Vagina (tissue), 2 donors: ENCODE data around the gene CXCR3. TPM values are rescaled to one million over a fixed set of nuclear protein-coding genes. Genes with fewer than 3 reads are reported as not detected.

Experiments used
- DNase-seq, 2 donors: peaks; one replicate each; pipeline ENCODE4 v3.0.0-alpha.2; 2017; ENCODE audit errors: extremely low spot score in 2 of 2
- H3K27ac ChIP-seq: fragments of 200-600 bp; sonication (generic); one replicate; pipeline ENCODE4 v1.5.1; 2019
- H3K27me3 ChIP-seq: fragments of 200-600 bp; sonication (generic); one replicate; pipeline ENCODE4 v1.5.1; 2019
- H3K36me3 ChIP-seq, 2 donors: fragments of 200-600 bp; sonication (generic); one replicate each; pipeline ENCODE4 v1.5.1; 2017 to 2019
- H3K4me1 ChIP-seq: fragments of 200-600 bp; sonication (generic); one replicate; pipeline ENCODE4 v1.5.1; 2019
- H3K4me3 ChIP-seq, 2 donors: fragments of 200-600 bp; sonication (generic); 1 replicate in 1 of 2; 2 replicates in 1 of 2; pipeline ENCODE4 v1.5.1; 2016 to 2019
- H3K9me3 ChIP-seq: fragments of 200-600 bp; sonication (generic); one replicate; pipeline ENCODE4 v1.5.1; 2019
- POLR2A ChIP-seq, 2 donors: fragments of 450-650 bp; IDR thresholded peaks; one replicate each; pipeline ENCODE4 v1.6.1; 2017; ENCODE audit warnings: antibody characterized with exemption in 2 of 2, mild to moderate bottlenecking in 2 of 2, moderate library complexity in 2 of 2
- POLR2AphosphoS5 ChIP-seq, 2 donors: sonication (generic); formaldehyde crosslinking; IDR thresholded peaks; one replicate each; pipeline ENCODE4 v1.9.0; 2017; ENCODE audit warnings: antibody characterized with exemption in 2 of 2, mild to moderate bottlenecking in 2 of 2, low read depth in 1 of 2; ENCODE audit not compliant: insufficient read depth in 1 of 2
- intact Hi-C: fragments of 100-400 bp; cut with DNase I; formaldehyde crosslinking; loops from one replicate; pipeline ENCODE4 v1.15.1; 2023
- total RNA-seq: library from RNA; depleted of rRNA; stranded (reverse); fragments of >200 nt; gene quantifications from one replicate; pipeline ENCODE4 v1.2.3, GENCODE V29; 2016
- TF ChIP-seq, protein P1 (sequence below), 3 experiments: fragments of 450-650 bp in 2 of 3; fragments of 200-600 bp in 1 of 3; sonication (generic) in 1 of 3; IDR thresholded peaks; one replicate each; pipeline ENCODE4 v1.5.1; 2017 to 2019; ENCODE audit warnings: antibody characterized with exemption in 3 of 3, mild to moderate bottlenecking in 2 of 3, moderate library complexity in 2 of 3

CXCR3 gene
- not detected for total RNA-seq

DNA sequence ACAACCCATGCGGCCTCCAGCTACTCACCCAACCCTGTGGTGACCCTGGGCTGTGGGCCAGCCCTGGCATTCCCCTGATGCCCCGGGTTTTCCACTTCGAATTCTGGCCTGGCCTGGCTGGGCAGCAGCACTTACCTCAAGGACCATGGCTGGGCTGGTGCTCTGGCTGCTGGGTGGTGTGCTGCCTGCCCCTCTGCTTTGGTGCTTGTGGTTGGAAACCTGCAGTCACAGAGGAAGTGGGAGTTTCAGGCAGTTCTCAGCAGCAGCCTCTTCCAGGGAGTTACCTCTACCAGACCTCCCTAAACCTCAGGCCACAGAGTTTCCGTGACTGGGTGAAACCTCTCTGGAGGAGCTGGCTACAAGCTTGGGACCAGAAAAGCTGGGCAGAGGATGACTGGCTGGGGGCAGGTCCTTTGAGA, at the start of gene CXCR3:
TSS of gene CXCR3 (minus strand) at position 209 of the 419 bp plus-strand sequence. CDS start at position 147, 62 bp downstream.
- no peak within 1 kb of the TSS for H3K4me3 ChIP-seq
- intact Hi-C loops, result no loop called here
- TF ChIP-seq POLR2A (IDR thresholded peaks at IDR 0.05), result no peak
- TF ChIP-seq, protein P1, sequence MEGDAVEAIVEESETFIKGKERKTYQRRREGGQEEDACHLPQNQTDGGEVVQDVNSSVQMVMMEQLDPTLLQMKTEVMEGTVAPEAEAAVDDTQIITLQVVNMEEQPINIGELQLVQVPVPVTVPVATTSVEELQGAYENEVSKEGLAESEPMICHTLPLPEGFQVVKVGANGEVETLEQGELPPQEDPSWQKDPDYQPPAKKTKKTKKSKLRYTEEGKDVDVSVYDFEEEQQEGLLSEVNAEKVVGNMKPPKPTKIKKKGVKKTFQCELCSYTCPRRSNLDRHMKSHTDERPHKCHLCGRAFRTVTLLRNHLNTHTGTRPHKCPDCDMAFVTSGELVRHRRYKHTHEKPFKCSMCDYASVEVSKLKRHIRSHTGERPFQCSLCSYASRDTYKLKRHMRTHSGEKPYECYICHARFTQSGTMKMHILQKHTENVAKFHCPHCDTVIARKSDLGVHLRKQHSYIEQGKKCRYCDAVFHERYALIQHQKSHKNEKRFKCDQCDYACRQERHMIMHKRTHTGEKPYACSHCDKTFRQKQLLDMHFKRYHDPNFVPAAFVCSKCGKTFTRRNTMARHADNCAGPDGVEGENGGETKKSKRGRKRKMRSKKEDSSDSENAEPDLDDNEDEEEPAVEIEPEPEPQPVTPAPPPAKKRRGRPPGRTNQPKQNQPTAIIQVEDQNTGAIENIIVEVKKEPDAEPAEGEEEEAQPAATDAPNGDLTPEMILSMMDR (IDR thresholded peaks at IDR 0.05), result no peak
- TF ChIP-seq POLR2AphosphoS5 (IDR thresholded peaks at IDR 0.05; ENCODE audit: insufficient read depth in 1 of 2, low read depth in 1 of 2), result no peak
- no peaks in the 10 kb centered on the region for H3K9me3 ChIP-seq
- no peaks in the 10 kb centered on the region for H3K27me3 ChIP-seq
- no peak for DNase-seq
- H3K27ac ChIP-seq, result no peak within 1 kb of the TSS
- H3K36me3 ChIP-seq, result peaks cover 0 to 6% of the 10 kb centered on the region in 2 donors
- peaks cover 19% of the 10 kb centered on the region for H3K4me1 ChIP-seq

DNA sequence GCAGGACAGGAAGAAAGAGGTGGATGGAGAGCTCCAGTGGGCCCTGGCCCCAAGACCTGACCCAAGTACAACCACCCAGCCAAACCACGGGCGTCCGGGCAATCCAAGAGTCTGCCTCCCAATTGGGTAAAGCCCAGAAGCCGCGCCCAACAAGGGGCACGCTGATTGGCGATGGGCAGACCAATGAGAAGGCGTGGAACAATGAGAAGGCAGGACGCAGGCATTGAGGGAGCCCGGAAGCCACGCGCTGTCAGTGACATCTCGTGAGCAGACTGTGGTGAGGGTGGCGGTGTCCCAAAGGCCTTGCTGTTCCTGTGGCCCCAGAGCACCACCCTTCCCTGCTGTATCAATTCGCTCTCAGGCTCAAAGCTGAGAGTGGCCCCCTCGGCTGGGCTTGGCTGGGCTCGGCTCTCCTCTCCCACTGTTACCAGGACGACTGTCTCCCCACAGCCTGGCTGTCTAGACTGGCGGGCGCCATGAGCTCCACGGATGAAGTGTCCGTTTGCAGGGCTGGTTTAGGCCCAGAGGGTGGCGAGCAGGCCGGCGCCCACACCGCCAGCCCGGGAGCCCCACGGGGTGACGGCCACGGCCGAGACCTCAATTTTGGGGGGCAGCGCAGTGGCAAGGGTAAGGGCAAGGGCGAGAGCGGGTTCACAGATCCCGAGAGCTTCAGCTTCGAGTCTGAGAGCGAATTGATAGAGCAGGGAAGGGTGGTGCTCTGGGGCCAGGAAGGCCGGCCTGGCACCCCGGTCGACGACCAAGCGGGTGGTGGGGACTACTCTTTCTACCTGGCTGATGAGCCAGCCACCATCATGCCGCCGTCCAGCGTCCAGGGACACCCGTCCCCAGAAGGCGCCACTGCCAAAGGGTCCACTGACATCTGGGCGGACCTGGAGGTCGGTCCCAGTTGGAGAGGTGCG, 49.3 kb upstream of the CXCR3 start, which contains the start of gene LOC101059915:
TSS of gene LOC101059915 (plus strand) at position 219 of the 920 bp plus-strand sequence.
- DNase-seq, result peak in 1 of 2 donors; percentile 58
- TF ChIP-seq POLR2AphosphoS5 (IDR thresholded peaks at IDR 0.05; ENCODE audit: insufficient read depth in 1 of 2, low read depth in 1 of 2), result no peak
- no peak for TF ChIP-seq POLR2A (IDR thresholded peaks at IDR 0.05)
- TF ChIP-seq, protein P1 (IDR thresholded peaks at IDR 0.05), result no peak
- Histone ChIP-seq H3K27me3 (no peaks in the 10 kb centered on the region), H3K36me3 (no peaks in the 10 kb centered on the region), H3K9me3 (no peaks in the 10 kb centered on the region), H3K4me3 (no peak within 1 kb of the TSS), H3K4me1 (no peaks in the 10 kb centered on the region), H3K27ac (no peak within 1 kb of the TSS)
- intact Hi-C loops, result no loop called here

DNA sequence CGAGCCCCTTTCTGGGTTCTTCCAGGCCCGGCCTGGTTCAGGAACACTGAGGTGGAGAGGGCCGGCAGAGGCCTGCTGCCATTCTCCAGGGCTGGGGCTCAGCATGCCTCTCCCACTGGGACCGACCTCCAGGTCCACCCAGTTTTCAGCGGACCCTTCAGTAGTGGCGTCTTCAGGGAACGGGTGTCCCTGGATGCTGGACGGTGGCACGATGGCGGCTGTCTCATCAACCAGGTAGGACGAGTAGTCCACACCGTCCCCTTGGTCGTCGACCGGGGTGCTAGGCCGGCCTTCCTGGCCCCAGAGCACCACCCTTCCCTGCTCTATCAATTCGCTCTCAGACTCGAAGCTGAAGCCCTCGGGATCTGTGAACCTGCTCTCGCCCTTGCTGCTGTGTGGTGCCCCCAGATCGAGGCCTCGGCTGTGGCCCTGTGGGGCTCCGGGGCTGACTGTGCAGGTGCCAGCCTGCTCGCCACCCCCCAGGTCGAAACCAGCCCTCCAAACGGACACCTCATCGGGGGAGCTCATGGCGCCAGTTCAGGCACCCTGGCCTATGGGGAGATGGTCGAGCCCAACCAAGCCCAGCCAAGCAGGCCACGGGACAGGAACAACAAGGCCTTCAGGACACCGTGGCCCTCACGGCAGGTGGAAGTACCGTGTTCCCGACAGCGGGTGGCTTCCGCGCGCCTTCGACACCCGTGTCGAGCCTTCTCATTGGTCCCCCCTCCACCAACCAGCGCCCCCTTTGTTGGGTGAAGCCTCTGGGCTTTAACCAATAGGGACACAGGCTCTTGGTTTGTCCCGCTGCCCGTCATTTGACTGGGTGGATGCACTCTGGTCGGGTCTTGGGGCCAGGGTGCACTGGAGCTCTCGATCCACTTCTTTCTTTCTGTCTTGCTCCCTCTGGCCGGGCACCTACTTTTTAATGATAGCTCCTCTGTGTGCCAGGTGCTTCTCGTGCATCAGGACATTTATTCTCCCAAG, 48.2 kb upstream of the CXCR3 start:
- intact Hi-C loops, result no loop called here
- H3K4me1 ChIP-seq, result no peaks in the 10 kb centered on the region

DNA sequence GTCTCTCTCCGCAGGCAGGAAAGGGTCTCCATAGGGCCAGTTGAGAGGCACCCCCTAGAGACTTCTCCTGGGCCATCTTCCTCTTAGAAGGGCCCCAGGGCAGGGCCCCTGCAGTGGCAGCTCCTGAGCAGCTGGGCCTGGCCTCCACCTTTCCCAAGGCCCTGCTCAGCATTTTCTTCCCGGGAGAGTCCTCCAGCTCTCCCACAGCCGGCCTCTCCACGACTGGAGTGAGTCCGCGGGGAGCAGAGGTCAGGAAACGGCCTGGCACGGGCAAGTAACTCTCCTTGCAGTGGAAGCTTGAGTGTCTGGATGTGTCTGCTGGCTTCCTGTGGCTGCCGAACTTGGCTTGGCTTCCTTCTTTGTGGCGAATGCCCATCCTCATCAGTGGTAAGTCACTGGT, 47.4 kb upstream of the CXCR3 start:
- TF ChIP-seq POLR2A (IDR thresholded peaks at IDR 0.05) (no peak), POLR2AphosphoS5 (IDR thresholded peaks at IDR 0.05; ENCODE audit: insufficient read depth in 1 of 2, low read depth in 1 of 2) (no peak)
- TF ChIP-seq, protein P1 (IDR thresholded peaks at IDR 0.05), result no peak
- Histone ChIP-seq H3K9me3 (no peaks in the 10 kb centered on the region), H3K27ac (no peak overlapping the region)

More for the DNA sequence above, 48.2 kb upstream of the CXCR3 start:
- peak in 1 of 2 donors; percentile 80 for DNase-seq
- TF ChIP-seq POLR2AphosphoS5 (IDR thresholded peaks at IDR 0.05; ENCODE audit: insufficient read depth in 1 of 2, low read depth in 1 of 2) (no peak), POLR2A (IDR thresholded peaks at IDR 0.05) (no peak)
- TF ChIP-seq, protein P1 (IDR thresholded peaks at IDR 0.05), result no peak
- Histone ChIP-seq H3K36me3 (no peaks in the 10 kb centered on the region), H3K9me3 (no peaks in the 10 kb centered on the region), H3K27ac (no peak overlapping the region), H3K4me3 (no peak overlapping the region), H3K27me3 (no peaks in the 10 kb centered on the region)

More for the DNA sequence above, 47.4 kb upstream of the CXCR3 start:
- Histone ChIP-seq H3K36me3 (no peaks in the 10 kb centered on the region), H3K4me1 (no peaks in the 10 kb centered on the region), H3K4me3 (no peak overlapping the region), H3K27me3 (no peaks in the 10 kb centered on the region)
- peak in 1 of 2 donors; percentile 54 for DNase-seq
- intact Hi-C loops, result no loop called here
